Smooth muscle cell of trachea (primary cell): ENCODE data around the gene HPS1. TPM values are rescaled to one million over a fixed set of nuclear protein-coding genes. Genes with fewer than 3 reads are reported as not detected.

Experiments used
- total RNA-seq: library from RNA; depleted of rRNA; stranded (reverse); fragments of >200 nt; gene quantifications from 2 replicates; pipeline ENCODE4 v1.2.1, GENCODE V29; 2014

HPS1 gene
- total RNA-seq, result 38.0 and 62.9 TPM in 2 replicates

DNA sequence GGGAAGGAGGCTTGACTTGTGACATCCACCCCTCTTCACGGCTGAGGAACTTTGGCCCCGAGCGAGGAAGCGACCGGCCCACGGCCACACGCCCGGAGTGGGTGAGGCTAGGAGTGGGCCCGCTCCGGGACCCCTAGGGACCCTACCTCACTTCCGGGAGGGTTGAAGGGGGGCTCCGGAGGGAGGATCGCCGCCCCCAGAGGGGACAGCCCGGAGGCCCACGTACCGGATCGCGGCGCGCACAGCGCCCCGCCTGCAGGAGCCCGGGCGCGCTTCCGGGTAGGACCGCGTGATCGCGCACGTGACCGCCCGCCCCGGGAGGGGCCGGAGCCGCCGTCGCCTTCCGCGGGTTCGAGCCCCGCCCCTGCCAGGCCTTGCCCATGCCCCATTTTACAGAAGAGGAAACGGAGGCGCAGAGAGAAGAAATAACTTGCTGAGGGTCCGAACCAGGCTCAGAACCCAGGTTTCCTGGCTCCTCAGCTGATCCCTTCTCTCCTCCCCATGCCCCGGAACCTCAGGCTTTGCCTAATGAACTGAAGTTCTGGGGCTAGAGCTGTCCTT, at the start of gene HPS1:
Gene HPS1 (minus strand): TSS at position 275 of the 561 bp plus-strand sequence. CDS start 3,695 bp downstream, outside the sequence.

DNA sequence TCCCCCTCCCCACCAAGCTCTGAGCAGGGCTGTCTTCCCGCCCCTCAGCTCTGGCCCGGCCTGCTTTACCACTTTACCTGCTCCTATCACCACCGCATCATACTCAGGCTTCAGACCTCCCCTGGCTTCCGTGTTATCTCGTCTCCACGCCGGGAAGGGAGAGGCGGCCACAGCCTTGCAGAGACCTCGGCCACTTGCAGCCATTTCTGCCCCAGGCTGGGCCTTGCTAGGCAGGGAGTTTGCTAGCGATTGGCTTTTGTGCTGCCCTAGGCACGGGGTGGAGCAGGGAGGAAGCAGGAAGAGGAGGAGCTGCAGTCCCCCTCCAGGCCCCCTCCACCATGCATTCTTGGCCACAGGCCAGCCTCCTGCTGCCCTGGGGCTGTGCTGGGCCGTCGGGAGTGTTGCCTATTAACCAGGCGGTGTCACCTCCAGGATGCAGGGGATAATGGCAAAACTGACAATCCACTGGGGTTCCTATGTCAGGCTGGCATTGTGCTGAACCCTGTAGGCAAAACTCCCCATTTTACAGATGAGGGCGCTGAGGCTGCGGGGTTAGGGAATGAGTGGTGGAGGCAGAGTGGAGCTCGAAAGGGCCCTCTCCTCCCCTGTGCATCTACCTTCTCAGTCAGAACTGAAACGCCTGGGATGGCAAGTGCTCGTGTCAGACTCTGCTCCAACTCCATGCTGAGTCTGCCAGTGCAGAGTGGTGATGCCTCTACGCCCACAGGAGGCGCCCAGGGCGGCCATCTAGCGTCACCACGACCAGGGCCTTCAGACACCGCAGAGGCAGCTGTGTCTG, 31.6 kb downstream of the HPS1 start, which contains the start of gene PYROXD2:
Gene PYROXD2 (minus strand): TSS at position 251 of the 799 bp plus-strand sequence. CDS start 47 bp downstream, at position 204.

Other genes starting within 250 kb of the HPS1 start
- gene LOXL4, start 178.7 kb downstream of the HPS1 start, total RNA-seq, result 14.1 and 78.2 TPM in 2 replicates
- 9.9 and 41.2 TPM in 2 replicates for gene PYROXD2, start 31.8 kb downstream of the HPS1 start, total RNA-seq